ENCODE data around the gene MYLIP. TPM values are rescaled to one million over a fixed set of nuclear protein-coding genes. Genes with fewer than 3 reads are reported as not detected.
A peak's percentile ranks its signal among the peaks of the same experiment; 100 is the strongest.

The MYLIP gene
- total RNA-seq, 4 donors from 2014 or later = 25.9 to 53.0 (median 36.5) TPM

GRCh38 chr6:16134430-16134829 is 5.5 kb downstream of the MYLIP start:
- H3K4me3 ChIP-seq = no peak overlapping the region
- H3K36me3 ChIP-seq = peaks cover 4% of the 10 kb centered on the region
- TF ChIP-seq POLR2AphosphoS5 (IDR thresholded peaks at IDR 0.05) = no peak
- TF ChIP-seq CTCF (IDR thresholded peaks at IDR 0.05) = no peak
- no peak for TF ChIP-seq POLR2A (IDR thresholded peaks at IDR 0.05)
- no peak for TF ChIP-seq EP300 (IDR thresholded peaks at IDR 0.05)
- WGBS = 34% methylated on average over 1 of the region's 1 CpG
- H3K27ac ChIP-seq = peak overlapping the region; percentile 27
- peaks cover 90% of the 10 kb centered on the region for H3K4me1 ChIP-seq
- no peaks in the 10 kb centered on the region for H3K9me3 ChIP-seq
- H3K27me3 ChIP-seq = no peaks in the 10 kb centered on the region
- no peak for DNase-seq (ENCODE audit: low spot score in 2 of 2)

- TF ChIP-seq EP300 (IDR thresholded peaks at IDR 0.05) = no peak
- no peak for TF ChIP-seq POLR2A (IDR thresholded peaks at IDR 0.05)
- TF ChIP-seq CTCF (IDR thresholded peaks at IDR 0.05) = no peak
- no peak for TF ChIP-seq POLR2AphosphoS5 (IDR thresholded peaks at IDR 0.05)
- DNase-seq (ENCODE audit: low spot score in 2 of 2) = no peak
- no peaks in the 10 kb centered on the region for H3K9me3 ChIP-seq
- peaks cover 4% of the 10 kb centered on the region for H3K36me3 ChIP-seq
- H3K27ac ChIP-seq = peak overlapping the region; percentile 27
- H3K27me3 ChIP-seq = no peaks in the 10 kb centered on the region
- H3K4me3 ChIP-seq = peak overlapping the region; percentile 15
- peaks cover 91% of the 10 kb centered on the region for H3K4me1 ChIP-seq
These were observed 6.2 kb downstream of the MYLIP start for GRCh38 chr6:16135066-16135465.

- Histone ChIP-seq H3K27me3 (no peaks in the 10 kb centered on the region), H3K9me3 (no peaks in the 10 kb centered on the region), H3K36me3 (peaks cover 4% of the 10 kb centered on the region), H3K27ac (no peak overlapping the region), H3K4me3 (peak overlapping the region; percentile 17), H3K4me1 (peaks cover 93% of the 10 kb centered on the region)
- 45% methylated on average over 3 of the region's 3 CpGs for WGBS
- TF ChIP-seq CTCF (IDR thresholded peaks at IDR 0.05) = no peak
- TF ChIP-seq EP300 (IDR thresholded peaks at IDR 0.05) = no peak
- no peak for TF ChIP-seq POLR2A (IDR thresholded peaks at IDR 0.05)
- no peak for TF ChIP-seq POLR2AphosphoS5 (IDR thresholded peaks at IDR 0.05)
- no peak for DNase-seq (ENCODE audit: low spot score in 2 of 2)
These were observed 7.2 kb downstream of the MYLIP start for GRCh38 chr6:16136091-16136490.

GRCh38 chr6:16136621-16137450 is 8.0 kb downstream of the MYLIP start:
- H3K36me3 ChIP-seq = peaks cover 9% of the 10 kb centered on the region
- peaks cover 90% of the 10 kb centered on the region for H3K4me1 ChIP-seq
- H3K27me3 ChIP-seq = no peaks in the 10 kb centered on the region
- peak overlapping the region; percentile 17 for H3K4me3 ChIP-seq
- no peak overlapping the region for H3K27ac ChIP-seq
- WGBS = 32% methylated on average over 5 of the region's 5 CpGs
- no peak for TF ChIP-seq POLR2AphosphoS5 (IDR thresholded peaks at IDR 0.05)
- TF ChIP-seq EP300 (IDR thresholded peaks at IDR 0.05) = no peak
- no peak for TF ChIP-seq CTCF (IDR thresholded peaks at IDR 0.05)
- TF ChIP-seq POLR2A (IDR thresholded peaks at IDR 0.05) = no peak
- DNase-seq (ENCODE audit: low spot score in 2 of 2) = no peak
- H3K9me3 ChIP-seq = no peaks in the 10 kb centered on the region

DNA sequence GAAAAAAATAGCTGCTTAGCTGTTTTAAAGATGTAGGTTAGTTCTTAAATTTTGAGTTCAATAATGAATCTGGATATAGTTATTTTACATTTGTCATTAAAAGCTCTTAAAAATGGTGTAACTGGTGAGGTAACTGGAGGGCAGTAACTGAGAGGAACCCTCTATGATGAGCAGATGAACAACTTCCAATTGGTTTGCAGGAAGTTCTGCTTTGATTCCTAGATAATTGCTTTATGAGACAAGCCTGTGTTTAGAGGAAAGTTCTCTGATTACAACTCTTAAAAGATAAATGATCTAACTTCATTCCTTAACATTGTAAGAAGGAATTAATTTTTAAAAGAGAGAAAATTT is 8.5 kb downstream of the MYLIP start:
- no peak for DNase-seq (ENCODE audit: low spot score in 2 of 2)
- Histone ChIP-seq H3K4me3 (no peak overlapping the region), H3K9me3 (no peaks in the 10 kb centered on the region), H3K27me3 (no peaks in the 10 kb centered on the region), H3K27ac (no peak overlapping the region), H3K4me1 (peaks cover 84% of the 10 kb centered on the region), H3K36me3 (peaks cover 14% of the 10 kb centered on the region)
- no peak for TF ChIP-seq POLR2AphosphoS5 (IDR thresholded peaks at IDR 0.05)
- no peak for TF ChIP-seq CTCF (IDR thresholded peaks at IDR 0.05)
- TF ChIP-seq POLR2A (IDR thresholded peaks at IDR 0.05) = no peak
- TF ChIP-seq EP300 (IDR thresholded peaks at IDR 0.05) = no peak
